PC-9 (cell line): Measurements from ENCODE around the gene OCA2.

Experiments
- EZH2 ChIP-seq: fragments of 200-600 bp; sonication (generic); IDR thresholded peaks from 2 replicates; pipeline ENCODE4 v1.8.0; 2017; ENCODE audit warnings: antibody characterized with exemption, low read depth
- TF ChIP-seq, protein P1 (sequence below): fragments of 200-600 bp; sonication (generic); conservative IDR thresholded peaks from 2 replicates; pipeline ENCODE4 v1.6.1; 2017; ENCODE audit warnings: mixed run types, antibody characterized with exemption, mild to moderate bottlenecking, moderate library complexity

GRCh38 chr15:27864086-27864485 is 235.0 kb downstream of the OCA2 start:
- TF ChIP-seq, protein P1, sequence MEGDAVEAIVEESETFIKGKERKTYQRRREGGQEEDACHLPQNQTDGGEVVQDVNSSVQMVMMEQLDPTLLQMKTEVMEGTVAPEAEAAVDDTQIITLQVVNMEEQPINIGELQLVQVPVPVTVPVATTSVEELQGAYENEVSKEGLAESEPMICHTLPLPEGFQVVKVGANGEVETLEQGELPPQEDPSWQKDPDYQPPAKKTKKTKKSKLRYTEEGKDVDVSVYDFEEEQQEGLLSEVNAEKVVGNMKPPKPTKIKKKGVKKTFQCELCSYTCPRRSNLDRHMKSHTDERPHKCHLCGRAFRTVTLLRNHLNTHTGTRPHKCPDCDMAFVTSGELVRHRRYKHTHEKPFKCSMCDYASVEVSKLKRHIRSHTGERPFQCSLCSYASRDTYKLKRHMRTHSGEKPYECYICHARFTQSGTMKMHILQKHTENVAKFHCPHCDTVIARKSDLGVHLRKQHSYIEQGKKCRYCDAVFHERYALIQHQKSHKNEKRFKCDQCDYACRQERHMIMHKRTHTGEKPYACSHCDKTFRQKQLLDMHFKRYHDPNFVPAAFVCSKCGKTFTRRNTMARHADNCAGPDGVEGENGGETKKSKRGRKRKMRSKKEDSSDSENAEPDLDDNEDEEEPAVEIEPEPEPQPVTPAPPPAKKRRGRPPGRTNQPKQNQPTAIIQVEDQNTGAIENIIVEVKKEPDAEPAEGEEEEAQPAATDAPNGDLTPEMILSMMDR = no peak
- no peak for TF ChIP-seq EZH2
